HG03575 (cell line): Measurements from ENCODE around the gene DDX10.
"Not testable (repeated sequence)": the region's sequence is repeated elsewhere in the genome, so short reads cannot be mapped to it uniquely, and the experiment has no call there.

ENCODE experiments used
- ATAC-seq: cut with Tn5 transposase; IDR thresholded peaks from one replicate; pipeline ENCODE4 v1.9.1; 2021; ENCODE audit not compliant: unreplicated experiment, insufficient number of reproducible peaks, low FRiP score; ENCODE audit errors: extremely low read depth

Gene DDX10

GRCh38 chr11:108752297-108752751 is 87.5 kb downstream of the DDX10 start:
- ATAC-seq = no peak

DNA sequence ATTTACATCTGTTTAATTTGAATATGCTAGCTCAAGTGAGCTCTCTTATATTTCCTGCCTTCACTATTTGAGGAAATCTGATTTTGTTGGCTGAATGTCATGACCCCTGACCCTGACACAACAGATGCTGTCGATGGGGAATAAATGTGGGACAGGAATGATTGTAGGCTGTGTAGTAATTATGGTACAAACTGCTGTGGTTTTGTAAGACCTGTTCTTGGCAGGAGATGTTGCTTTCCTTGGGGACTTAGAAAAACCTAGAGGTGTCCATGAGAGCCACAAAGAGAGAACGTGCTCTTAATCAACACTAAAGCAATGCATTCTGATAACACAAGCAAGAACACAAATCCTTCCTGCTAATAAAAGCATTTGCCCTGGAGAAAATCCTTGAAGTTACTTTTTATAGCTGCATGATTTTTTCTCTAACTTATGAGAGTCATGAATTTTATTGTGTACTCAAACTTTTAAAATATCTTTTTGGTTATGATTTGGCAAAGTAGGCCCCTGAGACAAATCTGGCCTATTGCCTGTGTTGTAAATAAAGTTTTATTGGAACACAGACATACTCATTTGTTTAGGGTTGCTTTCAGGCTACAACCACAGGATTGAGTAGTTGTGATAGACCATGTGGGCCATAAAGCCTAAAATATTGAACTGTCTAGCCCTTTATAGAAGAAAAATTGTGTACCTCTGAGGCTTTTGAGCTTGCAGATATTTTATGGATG is 90.2 kb downstream of the DDX10 start:
- no peak for ATAC-seq

DNA sequence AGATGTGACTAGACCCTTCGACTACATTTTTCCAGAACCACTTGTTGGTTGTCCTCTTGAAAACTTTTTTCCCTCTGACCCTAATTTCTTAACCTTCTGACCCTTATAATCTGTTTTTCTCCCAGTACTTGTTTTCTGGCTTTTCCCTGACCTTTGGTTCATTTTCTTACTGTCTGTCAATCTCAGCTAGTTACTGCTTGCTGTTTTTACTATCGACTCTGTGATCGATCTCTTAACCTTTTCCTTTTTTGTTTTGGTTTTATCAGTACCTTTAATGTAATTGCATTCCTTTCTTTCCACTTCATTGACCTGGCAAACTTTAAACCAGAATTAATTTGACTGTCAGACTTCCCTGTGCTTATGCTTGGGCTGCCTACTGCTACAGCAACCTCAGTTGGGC is 92.8 kb downstream of the DDX10 start:
- no peak for ATAC-seq

DNA sequence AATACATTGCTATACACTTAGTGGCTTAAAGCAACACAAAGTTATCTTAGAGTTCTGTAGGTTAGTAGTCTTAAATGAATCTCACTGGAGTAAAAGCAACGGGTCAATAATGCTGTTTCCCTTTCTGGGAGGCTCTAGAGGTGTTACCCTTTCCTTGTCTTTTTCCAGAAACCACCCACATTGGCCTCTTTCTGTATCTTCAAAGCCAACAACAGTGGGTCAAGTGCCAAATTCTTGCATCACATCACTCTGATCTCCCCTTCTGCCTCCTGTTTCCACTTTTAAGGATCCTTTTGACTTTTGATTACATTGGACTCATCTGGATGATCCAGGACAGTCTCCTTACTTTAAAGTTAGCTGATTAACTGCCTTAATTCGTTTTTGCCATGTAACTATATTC is 93.6 kb downstream of the DDX10 start:
- no peak for ATAC-seq

- ATAC-seq = no peak
Measured at GRCh38 chr11:108766596-108767173, 101.8 kb downstream of the DDX10 start.

DNA sequence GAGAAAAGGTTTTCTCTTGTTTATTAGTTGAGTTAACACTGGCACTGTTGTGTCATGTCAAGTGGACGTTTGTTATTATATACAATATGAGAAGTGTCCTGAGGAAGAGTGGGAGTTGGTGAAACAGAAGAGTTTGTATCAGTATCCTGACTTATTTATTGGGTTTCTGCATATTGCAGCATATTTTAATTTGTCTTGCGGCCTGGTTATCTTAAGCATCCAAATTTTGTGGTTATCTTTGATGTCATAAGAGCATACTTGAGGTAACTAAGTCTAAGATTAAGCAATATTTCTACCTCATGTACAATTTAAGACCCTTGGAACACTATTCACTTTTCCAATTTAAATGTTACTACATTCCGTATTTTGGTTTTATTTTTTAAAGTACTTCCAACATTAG is 103.5 kb downstream of the DDX10 start:
- no peak for ATAC-seq

- ATAC-seq = no peak
Measured at GRCh38 chr11:108768964-108769363, 104.1 kb downstream of the DDX10 start.

DNA sequence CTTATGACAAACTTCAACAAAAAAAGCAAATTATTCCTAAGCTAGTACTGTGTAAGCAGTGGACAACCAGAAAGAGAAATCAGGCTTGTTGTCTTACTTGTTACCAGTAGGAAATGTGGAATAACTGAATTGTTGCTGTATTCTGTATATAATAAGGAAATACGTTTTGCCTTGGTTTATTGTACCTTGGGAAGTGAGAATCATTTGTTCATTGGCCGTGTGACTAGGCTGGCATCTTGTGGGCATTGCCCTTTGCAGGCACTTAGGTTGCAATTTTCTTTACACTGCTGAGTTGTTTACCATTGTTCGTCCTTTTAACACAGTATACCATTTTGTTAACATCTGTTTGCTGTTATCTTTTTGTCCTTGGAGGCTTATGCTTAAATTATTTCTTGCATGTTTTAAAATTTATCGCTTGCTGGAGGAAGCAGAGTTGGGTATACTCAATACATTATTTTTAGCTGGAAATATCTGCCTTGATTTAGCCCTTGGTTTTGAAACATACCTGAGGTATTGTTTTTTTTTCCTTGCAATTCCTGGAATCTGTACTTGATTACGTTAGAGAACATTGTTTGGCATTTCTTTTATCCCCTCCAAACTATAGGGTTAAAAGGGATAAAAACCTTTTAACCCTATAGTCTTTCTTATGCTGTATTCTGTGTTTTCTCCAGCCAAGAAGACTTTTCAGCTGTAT is 109.3 kb downstream of the DDX10 start:
- ATAC-seq = no peak

DNA sequence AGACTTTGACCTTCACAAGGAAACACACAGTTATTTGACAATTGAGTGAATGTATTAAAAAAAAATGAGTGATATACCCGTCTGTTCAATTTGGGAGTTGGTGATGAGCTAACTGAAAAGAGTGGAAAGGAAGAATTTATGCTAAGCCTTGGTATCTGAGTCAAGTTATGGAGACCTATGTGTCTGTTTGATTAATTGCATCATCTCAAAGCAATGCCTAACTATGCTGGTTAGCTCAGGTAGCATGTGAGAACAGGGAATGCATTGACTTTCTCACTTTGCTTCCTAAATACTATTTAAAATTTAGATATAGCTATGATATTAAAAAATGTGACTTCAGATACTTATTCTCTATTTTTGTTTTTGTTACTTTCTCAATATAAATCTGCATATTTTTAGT is 110.5 kb downstream of the DDX10 start:
- ATAC-seq = no peak

DNA sequence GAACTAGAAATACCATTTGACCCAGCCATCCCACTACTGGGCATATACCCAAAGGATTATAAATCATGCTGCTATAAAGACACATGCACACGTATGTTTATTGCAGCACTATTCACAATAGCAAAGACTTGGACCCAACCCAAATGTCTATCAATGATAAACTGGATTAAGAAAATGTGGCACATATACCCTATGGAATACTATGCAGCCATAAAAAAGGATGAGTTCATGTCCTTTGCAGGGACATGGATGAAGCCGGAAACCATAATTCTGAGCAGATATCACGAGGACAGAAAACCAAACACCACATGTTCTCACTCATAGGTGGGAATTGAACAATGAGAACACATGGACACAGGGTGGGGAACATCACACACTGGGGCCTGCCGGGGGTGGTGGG is 114.3 kb downstream of the DDX10 start:
- not testable (repeated sequence) for ATAC-seq

- no peak for ATAC-seq
Measured at GRCh38 chr11:108780119-108780518, 115.2 kb downstream of the DDX10 start.

DNA sequence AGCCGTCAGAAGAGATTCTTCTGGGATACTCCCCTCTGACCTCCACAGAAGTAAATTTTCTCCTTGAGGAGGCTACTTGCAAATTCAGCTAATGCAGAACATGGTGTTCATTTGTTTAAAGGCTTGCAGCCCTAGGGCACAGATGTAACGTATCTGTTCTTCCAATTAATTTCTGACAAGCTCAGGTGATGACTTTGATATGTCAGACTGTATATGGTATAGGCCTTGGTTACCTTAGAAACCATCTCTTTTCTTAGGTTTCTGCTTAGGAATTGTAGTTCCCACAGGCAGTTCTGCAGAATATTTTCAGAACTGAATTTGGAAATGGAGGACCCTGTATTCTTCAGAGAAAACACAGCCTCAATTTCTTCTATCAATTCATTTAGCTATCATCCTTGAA is 117.1 kb downstream of the DDX10 start:
- no peak for ATAC-seq

DNA sequence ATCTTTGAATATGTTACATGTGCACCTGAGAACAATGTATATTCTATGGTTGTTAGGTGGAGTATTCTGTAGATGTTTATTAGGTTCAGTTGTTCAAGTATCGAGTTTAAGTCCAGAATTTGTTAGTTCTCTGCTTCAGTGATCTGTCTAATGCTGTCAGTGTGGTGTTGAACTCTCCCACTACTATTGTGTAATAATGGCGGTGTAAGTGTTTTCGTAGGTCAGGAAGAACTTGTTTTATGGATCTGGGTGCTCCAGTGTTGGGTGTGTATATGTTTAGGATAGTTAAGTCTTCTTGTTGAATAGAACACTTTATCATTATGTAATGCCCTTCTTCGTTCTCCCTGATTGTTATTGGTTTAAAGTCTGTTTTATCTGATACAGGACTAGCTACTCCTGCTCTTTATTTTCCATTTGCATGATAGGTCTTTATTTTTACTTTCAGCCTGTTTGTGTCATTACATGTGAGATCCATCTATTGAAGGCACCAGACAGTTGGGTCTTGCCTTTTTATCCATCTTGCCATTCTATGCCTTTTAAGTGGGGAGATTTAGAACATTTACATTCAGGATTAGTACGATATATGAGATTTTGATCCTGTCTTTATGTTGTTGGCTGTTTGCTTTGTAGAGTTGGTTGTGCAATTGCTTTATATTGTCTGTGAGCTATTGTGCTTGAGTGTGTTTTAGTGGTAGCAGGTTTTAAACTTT is 121.6 kb downstream of the DDX10 start:
- ATAC-seq = no peak

GRCh38 chr11:108787105-108787504 is 122.2 kb downstream of the DDX10 start:
- no peak for ATAC-seq

- ATAC-seq = no peak
Measured at GRCh38 chr11:108788565-108789199, 123.8 kb downstream of the DDX10 start.

DNA sequence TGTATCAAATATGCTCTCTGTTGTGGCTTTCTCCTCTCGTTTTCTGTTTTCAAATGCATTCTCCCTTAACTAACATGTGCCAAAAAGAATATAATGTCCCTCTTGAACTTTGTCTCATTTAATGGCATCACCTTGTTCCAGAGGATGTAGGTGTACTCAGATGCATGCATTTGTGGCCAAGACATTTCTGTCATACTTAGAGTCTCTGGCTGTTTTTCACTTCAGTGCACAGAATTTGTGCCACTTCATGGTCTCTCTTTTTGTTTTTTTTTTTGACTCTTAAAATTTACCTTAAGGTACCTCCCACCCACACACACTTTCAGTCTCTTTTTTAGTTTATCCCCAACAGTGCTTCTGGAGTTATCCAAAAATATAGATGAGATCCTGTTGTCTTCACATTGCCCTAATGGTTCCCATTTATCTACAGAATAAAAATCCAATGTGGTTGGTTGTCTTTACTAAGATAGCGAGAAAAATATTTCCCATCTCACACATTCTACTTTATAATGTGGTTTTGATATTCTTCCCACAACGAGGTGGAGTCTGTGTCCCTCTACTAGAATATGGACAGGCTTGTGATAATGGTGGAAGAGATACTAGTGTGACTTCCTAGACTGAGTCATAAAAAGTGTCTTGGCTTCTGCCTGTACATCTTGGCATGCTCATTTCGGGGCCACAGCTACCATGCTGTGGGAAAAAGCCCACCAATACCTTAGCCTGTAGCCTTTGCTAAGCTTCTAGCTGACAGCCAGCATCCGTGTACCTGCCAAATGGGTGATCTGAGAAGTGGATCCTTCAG is 125.8 kb downstream of the DDX10 start:
- ATAC-seq = no peak

DNA sequence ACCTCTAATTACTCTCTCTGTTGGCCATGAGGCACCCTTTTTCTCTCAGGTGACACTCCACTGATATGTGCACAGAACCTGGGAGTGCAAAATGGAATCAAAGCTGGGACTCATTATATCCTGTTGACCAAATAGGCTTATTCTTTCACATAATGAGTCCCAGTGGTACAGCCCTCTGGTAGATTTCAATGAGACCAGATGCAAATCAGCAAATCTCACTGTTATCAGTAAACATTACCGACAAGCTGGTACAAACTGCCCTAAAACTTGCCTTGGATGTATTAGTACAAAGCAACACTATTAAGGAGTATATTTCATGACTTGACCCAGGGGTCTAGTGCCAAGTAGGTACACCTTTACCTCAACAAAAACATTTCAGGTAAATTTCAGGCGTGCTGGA is 128.3 kb downstream of the DDX10 start:
- no peak for ATAC-seq

- ATAC-seq = no peak
Measured at GRCh38 chr11:108793611-108794010, 128.7 kb downstream of the DDX10 start.

DNA sequence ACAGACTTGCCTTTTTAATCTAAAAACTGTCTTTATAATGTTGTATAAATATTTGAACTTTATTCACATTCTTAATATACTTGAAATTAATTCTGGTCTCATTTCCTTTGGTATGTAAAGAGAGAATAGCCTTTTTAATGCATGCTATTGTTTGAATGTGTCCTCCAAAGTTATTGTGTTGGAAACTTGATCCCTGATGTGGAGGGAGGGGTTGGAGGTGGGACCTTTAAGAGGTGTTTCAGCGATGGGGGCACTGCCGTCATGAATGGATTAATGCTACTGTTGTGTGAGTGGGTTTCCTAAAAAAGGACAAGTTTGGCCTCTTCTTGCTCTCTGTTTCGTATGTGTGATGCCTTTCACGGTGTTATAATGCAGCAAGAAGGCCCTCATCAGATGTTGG is 131.7 kb downstream of the DDX10 start:
- no peak for ATAC-seq
